NOMO-1 (cell line): ENCODE measurements around the gene FAM81A.
A peak's percentile ranks its signal among the peaks of the same experiment; 100 is the strongest.

Experiments used
- DNase-seq, 2 experiments: peaks; one replicate each; lab custom pipeline; 2025; ENCODE audit not compliant: unreplicated experiment in 2 of 2; lab: John Stamatoyannopoulos, UW

Gene FAM81A

DNA sequence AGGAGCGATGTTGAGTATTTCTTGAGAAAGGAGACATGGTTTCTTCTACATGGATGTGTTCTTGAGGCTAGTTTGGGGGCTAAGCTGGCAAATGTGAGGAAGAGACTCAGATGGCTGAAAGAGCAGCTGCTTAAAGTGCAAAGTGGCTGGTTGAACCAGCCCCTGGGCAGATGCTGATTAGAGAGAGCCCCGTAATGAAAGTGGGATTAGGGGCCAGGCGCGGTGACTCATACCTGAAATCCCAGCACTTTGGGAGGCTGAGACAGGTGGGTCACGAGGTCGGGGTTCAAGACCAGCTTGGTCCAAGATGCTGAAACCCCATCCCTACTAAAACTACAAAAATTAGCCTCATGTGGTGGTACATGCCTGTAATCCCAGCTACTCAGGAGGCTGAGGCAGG is 98.6 kb downstream of the FAM81A start:
- no peak for DNase-seq

DNA sequence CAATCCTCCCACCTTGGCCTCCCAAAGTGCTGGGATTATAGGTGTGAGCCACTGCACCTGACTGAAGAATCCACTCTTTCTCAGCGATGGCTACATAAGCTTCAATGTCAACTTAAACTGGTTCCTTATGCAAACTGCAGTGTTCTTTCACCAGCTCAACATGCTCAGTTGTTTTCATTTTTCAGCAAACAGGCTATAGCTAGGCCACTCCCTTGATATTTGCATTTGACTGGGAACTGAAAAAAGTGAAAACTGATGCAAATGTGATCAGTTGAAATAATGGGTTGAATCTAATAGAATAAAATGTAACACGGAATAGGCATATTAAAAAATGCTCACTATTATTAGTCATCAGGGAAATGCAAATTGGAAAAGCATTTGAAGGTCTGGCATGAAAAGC is 99.4 kb downstream of the FAM81A start:
- DNase-seq: no peak

DNA sequence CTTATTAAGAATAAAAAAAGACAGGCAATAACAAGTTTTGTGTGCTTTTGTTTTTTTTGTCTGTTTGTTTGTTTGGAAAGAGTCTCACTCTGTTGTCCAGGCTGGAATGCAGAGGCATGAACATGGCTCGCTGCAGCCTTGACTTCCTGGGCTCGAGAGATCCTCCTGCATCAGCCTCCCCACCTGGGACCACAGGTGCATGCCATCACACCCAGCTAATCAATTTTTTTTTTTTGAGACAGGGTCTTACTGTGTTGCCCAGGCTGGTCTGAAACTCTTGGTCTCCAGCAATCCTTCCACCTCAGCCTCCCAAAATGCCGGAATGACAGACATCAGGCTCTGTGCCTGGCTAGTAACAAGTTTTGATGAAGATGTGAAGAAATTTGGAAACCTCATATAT is 100.5 kb downstream of the FAM81A start:
- DNase-seq: no peak

- DNase-seq: peak in 1 of 2 experiments; percentile 11
These were observed 101.8 kb downstream of the FAM81A start for GRCh38 chr15:59539799-59540198.

DNA sequence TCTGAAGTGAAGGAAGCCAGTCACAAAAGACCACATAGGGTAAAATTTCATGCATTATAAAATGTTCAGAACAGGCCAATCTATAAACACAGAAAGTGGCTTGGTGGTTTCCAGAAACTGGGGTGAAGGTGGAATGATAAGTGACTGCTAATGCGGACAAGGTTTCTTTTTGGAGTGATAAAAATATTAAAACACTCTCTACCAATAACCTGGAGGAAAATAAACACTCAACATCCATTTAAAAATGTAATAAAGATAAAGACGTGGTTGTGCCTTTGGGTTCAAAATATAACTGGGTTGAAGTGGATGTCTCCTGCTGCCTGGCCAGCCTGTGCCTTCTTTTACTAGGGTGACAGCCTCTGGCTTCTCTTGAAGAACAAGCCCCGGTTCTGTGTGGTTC is 102.7 kb downstream of the FAM81A start:
- no peak for DNase-seq

GRCh38 chr15:59541750-59542149 is 103.8 kb downstream of the FAM81A start:
- DNase-seq: no peak

DNA sequence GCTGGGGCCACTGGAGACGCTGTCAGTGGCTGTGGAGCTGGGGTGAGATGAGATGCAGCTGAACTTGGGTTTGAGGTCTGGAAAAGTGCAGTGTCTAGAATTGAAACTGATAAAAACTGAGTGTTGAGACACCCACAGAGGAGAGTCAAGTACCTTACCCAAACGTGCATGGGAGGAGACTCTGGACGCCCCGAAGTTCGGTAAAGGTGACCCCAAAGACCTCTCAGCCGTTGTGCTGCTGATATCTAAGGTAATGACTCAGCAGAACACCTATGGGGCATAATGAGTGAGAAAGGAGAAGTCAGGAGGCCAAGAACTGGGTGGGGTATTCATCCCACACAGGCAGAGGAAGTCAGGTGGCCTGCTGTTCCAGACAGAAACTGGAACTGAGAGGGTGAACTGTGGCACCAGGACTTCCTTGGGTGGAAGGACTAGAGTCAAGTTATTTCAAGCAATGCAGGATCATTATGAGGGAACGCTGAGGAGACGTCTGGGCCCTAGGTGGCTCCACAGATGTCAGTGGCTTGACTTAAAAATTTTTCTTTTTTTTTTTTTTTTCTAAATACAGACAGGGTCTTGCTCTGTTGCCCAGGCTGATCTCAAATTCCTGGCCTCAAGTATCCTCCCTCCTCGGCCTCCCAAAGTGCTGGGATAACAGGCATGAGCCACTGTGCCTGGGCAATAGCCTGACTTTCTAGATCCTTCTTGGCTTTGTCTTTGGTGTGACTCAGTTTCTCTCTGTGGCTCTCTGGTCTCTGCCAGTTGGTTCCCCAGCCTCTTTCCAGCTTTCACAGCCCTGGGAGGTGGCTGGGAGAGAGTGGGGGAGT is 105.9 kb downstream of the FAM81A start:
- DNase-seq: peak; percentile 34 to 70

- DNase-seq: no peak
These were observed 107.6 kb downstream of the FAM81A start for GRCh38 chr15:59545573-59545972.

DNA sequence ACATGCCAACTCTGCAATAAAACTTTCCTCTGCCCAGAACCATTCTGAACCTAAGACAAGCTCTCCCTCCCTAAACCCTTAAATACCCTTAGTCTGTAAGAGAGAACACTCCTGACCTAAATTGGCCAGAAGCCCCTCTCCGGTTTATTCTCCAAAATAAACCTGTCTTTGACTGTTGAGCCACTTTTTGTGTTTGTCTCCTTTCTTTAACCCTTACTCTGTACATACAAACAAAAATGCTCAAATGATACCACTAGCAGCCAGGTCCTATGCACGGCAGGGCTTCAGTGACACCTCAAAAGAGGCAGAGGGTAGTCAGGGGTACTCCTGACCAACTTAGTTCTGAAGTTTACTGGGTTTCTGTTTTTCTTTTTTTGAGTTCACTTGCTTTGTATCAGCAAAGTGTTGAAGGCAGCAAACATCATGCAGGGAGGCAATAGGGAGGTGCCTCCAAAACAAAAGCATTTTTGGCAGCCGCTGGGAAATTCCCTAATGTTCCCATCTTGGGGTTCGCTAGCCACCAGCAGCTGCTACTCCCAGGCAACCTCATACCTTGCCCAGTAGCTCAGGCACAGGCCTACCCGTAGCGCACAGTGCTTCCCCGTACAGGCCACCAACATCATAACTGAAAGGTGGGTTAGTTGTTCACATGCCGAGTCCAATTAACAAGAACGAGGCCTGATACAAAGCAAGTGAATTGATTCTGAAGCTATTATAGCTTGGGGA is 110.7 kb downstream of the FAM81A start:
- no peak for DNase-seq

DNA sequence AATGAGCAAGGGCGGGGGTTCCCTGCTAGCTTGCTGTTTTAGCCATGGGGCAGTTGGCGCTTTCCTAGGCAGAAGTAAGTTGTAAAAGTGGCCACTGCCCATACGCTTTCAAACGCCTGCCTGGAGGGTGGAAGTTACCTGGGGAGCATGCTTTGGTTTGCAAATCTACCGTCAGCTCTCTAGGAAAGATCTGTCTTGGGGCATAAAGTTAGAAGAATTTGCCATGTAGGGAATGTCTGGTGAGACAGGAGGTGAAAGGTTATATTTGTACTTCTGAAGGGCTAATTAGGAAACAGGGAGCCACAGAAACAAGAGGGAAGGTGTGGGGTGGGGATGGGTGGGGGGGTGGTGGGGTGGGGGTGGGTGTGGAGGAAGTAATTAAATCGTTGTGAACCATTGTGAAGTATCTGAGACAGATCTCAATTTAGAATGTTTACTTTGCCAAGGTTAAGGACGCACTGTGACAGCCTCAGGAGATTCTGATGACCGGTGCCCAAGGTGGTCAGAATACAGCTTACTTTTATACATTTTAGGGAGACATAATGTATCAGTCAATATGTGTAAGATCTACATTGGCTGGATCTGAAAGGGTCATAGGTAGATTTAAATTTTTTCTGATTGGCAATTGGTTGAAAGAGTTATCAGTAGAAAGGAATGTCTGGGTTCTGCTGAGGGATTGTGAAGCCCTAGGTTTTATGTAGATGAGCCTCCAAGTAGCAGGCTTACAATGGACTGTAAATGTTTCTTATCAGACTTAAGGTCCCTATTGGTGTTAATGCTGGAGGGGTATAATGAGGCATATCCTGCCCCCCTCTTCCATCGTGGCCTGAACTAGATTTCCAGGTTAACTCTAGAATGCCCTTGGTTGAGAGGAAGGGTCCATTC is 111.6 kb downstream of the FAM81A start:
- DNase-seq: no peak

DNA sequence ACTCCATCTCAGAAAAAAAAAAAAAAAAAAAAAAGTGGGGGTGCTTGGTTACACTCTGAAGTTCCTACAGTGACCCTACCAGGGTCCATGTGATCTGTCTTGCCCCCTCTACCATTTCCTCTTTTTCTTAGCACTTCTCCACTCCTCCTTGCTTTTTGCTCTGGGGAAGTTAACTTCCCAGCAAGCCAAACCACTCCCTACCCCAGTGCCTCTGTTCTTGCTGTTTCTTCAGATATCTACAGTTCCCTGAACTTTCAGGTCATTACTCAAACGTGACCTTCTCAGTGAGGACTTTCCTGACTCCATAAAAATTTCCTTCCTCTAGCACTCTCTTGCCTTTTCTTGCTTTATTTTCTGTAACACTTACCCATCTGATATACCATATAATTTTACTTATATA is 112.5 kb downstream of the FAM81A start:
- peak; percentile 3 to 27 for DNase-seq

- DNase-seq: peak in 1 of 2 experiments; percentile 20
These were observed 113.0 kb downstream of the FAM81A start for GRCh38 chr15:59550956-59551355.

GRCh38 chr15:59553879-59554735 is 116.1 kb downstream of the FAM81A start:
- DNase-seq: no peak

DNA sequence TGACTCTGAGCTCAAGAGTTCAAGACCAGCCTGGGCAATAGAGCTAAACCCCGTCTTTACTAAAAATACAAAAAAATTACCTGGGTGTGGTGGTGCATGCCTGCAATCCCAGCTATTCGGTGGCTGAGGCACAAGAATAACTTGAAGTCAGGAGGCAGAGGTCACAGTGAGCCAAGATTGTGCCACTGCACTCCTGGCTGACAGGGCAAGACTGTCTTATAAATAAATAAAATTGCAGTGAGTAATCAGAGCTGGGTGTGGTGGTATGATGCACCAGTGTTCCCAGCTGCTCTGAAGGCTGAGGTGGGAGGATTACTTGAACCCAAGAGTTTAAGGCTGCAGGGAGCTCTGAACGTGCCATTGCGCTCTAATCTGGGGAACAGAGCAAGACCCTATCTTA is 117.7 kb downstream of the FAM81A start:
- DNase-seq: no peak

DNA sequence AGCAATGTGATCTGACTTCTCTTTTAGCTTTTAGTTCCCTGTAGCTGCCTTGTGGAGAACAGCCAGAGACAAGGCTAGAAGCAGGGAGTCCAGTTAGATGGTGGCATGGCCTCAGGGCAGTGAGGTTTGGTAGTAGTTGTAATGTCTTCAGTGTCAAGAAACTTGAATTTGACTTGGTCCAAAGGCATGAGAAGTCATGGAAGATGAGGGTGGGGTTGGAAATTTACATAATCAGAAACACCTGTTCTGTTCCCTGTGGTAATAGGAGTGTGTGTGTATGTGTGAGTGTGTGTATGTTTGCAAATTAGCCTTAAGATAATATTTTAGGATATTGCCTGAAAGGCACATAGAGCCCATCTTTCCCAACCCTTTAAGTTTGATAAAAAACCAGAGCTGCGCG is 118.4 kb downstream of the FAM81A start:
- no peak for DNase-seq

DNA sequence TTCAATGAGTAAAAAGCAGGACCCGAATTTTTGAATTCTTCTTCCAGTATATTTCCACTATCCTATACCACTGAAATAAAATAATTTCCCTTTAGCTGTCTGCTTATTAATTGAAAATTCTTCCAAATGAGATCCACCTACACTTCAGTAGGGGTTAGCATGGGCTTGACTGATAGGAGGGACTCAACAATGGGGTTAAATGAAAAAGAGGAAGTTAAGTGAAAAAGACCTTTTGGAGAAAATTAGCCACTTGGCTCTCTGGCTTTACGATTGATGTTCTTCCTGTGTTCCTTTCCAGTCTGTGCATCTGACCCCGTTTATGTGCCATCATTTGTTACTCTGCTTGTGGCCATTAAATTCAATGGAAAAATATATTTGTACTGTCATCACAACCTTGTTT is 119.6 kb downstream of the FAM81A start:
- DNase-seq: peak in 1 of 2 experiments; percentile 38

GRCh38 chr15:59558851-59559250 is 120.9 kb downstream of the FAM81A start:
- no peak for DNase-seq

GRCh38 chr15:59561547-59561946 is 123.6 kb downstream of the FAM81A start:
- no peak for DNase-seq

DNA sequence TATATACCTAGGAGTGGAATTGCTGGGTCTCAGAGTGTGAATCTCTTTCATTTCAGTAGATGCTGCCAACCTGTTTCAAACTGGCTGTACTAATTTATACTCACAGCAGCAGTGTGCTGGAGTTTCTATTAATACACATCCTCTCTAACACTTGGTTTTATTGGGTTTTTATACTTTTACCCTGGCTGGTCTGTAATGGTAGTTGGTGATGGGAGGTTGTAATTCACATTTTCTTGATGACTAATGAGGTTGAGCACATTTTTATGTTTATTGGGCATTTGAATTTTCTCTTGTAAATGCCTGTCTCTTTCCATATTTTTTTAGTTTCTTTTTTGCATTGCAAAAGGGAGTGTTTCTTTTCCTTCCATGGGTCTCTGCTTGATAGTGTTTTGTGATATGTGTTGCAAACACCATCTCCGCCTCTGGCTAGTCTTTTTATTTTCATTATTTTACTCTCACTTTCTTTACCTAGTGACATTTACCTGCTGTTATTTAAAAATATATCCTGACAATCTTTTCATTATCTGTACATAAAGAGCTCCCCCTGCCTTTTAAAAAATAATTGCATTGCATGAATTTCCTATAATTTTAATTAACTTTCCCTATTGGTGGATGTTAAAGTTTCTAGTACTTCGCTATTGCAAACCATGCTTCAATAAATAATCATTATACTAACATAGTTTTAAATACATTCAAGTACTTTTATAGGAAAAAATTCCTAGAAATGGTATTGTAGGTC is 124.6 kb downstream of the FAM81A start:
- no peak for DNase-seq

DNA sequence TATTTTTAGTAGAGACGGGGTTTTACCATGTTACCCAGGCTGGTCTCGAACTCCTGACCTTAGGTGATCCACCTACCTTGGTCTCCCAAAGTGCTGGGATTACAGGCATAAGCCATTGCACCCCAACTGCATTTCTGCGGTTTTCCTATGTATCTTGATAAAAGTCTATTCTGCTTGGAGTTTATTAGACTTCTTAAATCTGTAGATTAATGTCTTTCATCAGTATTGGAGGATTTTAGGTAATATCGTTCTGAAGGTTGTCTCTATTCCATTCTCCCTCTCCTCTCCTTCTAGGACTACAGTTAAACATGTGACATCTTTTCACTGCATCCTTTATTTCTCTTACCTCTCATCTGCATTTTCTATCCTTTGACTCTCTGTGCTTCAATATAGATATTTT is 127.3 kb downstream of the FAM81A start:
- DNase-seq: no peak
